Measurements from ENCODE around the gene MESD. TPM values are rescaled to one million over a fixed set of nuclear protein-coding genes. Genes with fewer than 3 reads are reported as not detected.

Gene MESD
- polyA plus RNA-seq, 4 donors = 39.7 to 44.3 (median 42.3) TPM

DNA sequence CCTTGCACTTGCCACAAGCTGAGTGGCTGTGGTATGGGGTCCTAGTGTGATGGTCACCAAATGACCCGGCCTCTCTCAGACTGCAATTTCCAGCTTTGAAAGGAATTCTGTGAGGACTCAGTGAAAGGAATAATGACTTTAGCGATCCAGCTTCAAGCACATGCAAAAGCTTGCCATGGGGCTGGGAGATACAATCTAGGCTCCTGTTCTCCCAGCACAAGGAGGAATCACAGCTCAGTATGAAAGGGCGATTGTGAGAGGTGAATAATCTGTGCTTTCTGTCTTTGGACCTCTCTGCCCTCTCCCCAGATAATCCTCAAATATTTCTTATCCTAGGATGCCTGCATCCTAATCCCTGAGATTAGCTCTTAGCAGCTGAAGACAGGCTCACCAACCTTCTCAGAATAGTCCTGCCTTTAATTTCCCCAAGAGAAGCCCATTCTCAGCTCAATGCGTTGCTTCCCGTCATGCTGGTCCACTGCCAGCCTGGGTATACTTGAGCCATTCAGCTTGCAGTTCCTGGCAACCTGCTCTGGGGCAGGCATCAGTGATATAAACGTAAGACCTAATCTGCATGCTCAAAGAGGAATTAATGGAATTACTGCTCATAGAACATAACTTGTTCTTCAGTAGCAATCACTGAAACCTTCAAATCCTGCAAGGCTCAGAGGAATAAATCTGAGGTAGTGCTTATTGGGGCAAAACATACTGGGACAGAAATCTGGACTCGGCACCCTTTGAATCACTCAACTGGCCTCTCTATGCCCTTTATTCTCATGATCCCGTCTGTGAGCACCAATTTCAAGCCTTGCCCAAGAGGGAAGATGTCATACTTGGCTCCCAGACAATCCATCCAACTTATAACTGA is 26.2 kb upstream of the MESD start:
- DNase-seq (ENCODE audit: low read depth in 4 of 4, low spot score in 2 of 4) = no peak

DNA sequence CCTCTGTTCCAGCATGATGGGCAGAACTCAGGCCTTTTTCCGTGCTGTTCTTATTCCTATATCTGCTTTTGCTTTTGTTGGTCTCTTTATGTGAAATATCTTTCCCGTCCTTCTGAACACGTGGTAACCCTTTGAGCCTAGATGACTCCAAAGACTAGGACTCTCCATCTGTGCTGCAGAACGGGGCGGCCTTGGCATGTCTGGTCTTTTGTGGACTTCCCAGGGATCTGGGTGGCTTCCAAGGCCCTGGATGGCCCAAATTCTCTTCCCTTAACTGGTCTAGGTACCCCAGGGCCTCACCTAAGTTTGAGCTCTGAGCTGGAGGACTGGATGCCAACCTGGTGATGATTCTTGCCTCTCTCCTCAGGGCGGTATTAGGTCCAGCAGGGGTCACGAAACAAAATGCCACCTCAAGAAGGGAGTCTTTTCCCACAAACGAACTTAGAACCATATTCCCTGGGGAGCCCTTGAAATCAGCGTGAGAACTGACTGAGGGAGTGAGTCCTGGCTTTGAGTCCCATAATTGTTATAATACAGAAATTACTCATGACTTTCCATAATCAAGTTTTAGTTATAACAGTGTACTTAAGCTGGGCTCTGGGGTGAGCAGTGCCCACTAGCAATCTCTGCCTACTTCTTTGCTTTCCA is 25.0 kb upstream of the MESD start:
- no peak for DNase-seq (ENCODE audit: low read depth in 4 of 4, low spot score in 2 of 4)

DNA sequence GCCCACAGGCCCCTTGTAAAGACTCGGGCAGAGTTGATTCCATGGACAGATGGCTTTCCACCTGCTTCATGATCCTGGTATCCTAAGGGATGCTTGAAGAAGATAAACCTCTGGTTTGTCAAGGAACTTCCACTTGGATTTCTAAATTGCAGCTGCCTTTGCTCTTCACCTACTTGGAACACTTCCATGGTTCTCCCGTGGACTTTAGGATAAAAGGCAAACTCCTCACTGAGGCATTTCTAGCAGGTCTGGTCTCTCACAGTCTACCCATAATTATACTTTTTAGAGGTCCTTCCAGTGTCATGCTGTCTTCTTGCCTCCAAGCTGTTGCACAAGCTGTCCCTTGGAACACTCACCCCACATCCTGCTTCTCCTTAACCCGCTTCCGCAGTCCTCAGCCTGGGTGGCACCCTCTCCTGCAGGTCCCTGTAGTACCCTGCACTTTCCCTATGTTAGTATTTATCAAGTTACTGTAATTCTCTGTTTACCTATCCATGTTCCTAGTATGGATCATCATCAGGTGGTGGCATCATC is 23.8 kb upstream of the MESD start:
- DNase-seq (ENCODE audit: low read depth in 4 of 4, low spot score in 2 of 4) = no peak

DNA sequence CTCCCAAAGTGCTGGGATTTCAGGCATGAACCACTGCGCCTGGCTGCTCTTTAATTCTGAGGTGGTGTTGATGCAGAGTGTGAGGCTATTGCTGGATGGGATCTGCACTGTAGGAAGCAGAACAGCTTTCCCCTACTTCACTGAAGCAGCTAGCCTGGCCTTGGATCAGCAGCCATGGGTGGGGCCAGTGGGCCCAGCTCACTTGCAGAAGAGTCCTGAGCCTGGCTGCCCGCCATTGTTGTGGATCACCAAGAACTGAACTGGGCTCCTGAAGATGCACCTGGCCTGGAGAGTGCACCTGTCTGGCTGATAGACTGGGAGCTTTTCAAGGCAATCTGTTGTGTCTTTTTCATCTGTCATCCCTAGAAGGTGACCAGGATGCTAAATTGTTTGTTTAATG is 23.0 kb upstream of the MESD start:
- no peak for DNase-seq (ENCODE audit: low read depth in 4 of 4, low spot score in 2 of 4)

DNA sequence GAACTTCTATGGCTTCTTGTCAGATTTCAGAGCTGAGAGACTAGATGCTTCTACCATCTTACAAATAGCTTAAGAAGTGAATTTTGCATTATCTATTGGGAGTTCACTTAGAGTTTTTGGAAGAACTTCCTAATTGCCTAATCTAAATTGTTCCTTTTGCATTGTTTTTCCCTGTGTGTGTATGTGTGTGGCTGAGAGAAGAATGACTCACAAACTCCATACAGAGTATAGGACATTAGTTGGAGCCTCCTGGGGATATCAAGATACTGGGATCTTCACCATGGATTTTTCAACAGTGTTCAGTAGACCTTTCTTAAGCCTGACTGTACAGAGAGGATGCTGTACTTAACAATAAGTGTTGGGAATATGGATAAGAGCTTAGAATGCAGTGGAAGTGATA is 22.0 kb upstream of the MESD start:
- DNase-seq (ENCODE audit: low read depth in 4 of 4, low spot score in 2 of 4) = no peak

DNA sequence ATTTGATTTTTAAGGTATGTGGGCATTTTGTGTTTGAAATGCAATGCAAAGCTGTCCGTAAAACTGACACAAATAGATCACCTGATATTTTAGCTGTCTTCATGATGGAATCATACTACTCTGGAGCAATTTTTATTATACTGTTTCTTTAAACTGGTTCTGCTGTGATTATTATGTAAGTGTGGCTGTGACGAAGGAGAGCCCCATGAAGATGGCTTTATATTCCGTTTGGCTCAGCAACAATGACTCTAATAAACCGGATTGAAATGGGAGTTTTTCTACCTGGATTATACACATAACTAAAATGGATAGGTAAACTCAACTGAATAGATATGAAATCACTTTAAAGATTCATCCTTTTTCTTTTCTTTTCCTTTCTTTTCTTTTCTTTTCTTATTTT is 20.5 kb upstream of the MESD start:
- no peak for DNase-seq (ENCODE audit: low read depth in 4 of 4, low spot score in 2 of 4)

DNA sequence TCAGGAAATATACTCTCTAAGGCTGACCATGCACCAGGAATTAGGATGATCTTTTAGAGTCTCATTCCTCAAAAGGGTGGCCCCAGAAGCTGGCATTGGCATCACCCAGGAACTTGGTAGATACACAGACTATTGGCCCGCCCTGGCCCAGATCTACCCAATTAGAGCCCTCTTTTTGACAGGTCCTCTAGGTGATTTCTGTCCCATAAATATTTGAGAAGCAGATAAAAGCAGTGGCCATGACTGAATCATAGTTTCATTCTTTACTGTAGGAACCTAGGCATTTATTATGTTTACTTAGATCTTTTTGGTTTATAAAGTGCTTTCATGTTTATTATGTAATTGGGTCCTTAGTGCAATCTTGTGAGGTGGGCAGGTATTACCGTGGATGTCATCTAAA is 18.7 kb upstream of the MESD start:
- no peak for DNase-seq (ENCODE audit: low read depth in 4 of 4, low spot score in 2 of 4)

DNA sequence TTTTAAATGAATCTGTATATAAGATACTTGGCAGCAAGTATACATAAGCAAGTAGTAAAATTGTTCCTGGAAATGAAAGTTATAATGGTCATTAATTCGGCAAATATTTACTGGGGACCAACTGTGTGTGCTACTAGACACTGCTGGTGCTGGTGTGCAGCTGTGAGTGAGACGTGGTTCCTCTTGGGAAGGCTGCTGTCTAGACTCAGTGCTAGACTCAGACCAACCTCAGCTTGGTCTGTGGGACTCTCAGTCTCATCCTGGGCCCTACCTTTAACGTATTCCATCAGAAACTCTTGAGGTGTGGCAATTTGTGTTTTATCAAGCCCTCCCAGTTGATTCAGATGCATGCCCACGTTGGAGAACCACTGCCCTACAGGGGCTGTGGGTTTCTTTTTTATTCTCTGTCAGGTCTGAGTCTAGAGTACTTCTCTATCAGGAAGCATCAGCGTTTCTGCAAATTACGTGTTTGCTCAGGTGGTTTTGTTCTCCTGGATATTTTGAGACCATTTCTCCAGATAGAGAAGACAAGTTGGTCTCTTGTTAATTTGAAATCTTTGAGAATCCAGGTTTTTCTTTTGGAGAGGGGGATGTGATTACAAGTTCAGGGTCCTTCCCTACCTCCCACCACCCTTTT is 17.9 kb upstream of the MESD start:
- no peak for DNase-seq (ENCODE audit: low read depth in 4 of 4, low spot score in 2 of 4)

DNA sequence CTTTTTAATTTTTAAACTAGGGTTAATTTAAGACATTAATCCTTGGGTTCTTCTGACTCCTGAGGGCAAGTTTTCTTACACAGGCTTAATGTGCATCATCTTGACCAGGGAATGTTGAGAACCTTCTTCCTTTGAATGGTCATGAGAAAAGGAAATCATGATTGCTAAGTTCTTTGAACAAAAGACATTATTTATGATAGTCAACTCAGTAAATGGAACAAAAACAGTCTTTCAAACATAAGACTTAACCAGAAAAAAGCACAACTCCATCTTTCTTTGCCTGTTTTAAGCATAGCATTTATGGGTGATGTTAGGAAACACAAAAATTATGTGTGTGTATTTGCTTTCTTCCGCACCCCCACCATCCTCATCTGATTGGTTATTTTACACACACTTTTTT is 16.5 kb upstream of the MESD start:
- DNase-seq (ENCODE audit: low read depth in 4 of 4, low spot score in 2 of 4) = no peak

DNA sequence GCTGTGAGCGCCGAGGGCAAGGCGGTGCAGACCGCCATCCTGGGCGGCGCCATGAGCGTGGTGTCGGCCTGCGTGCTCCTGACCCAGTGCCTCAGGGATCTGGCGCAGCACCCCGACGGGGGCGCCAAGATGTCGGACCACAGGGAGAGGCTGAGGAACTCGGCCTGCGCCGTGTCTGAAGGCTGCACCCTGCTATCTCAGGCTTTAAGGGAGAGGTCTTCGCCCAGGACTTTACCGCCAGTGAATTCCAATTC is 13.4 kb upstream of the MESD start:
- DNase-seq (ENCODE audit: low read depth in 4 of 4, low spot score in 2 of 4) = no peak

DNA sequence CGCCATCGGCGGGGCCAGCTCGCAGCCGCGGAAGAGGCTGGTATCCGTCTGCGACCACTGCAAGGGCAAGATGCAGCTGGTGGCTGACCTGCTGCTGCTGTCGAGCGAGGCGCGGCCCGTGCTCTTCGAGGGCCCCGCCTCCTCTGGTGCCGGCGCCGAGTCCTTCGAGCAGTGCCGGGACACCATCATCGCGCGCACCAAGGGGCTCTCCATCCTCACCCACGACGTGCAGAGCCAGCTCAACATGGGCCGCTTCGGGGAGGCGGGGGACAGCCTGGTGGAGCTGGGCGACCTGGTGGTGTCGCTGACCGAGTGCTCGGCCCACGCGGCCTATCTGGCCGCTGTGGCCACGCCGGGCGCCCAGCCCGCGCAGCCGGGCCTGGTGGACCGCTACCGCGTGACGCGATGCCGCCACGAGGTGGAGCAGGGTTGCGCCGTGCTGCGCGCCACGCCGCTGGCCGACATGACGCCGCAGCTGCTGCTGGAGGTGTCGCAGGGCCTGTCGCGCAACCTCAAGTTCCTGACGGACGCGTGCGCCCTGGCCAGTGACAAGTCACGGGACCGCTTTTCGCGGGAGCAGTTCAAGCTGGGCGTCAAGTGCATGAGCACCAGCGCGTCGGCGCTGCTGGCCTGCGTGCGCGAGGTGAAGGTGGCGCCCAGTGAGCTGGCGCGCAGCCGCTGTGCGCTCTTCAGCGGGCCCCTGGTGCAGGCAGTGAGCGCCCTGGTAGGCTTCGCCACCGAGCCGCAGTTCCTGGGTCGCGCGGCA is 12.9 kb upstream of the MESD start:
- DNase-seq (ENCODE audit: low read depth in 4 of 4, low spot score in 2 of 4) = no peak

DNA sequence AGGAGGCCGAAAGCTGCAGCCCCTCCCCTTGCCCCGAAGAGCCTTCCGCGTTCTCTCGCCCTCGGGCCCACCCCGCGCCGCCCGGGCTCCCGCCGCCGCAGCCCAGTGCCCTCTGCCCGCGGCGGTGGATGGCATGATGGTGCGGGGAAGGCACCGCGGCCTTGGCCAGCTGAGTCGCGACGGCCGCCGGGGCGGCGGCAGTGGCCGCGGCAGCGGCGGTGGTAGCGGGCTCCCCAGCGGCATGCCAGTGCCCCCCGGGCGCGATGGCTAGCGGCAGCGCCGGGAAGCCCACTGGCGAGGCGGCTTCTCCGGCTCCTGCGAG is 12.4 kb upstream of the MESD start:
- no peak for DNase-seq (ENCODE audit: low read depth in 4 of 4, low spot score in 2 of 4)

DNA sequence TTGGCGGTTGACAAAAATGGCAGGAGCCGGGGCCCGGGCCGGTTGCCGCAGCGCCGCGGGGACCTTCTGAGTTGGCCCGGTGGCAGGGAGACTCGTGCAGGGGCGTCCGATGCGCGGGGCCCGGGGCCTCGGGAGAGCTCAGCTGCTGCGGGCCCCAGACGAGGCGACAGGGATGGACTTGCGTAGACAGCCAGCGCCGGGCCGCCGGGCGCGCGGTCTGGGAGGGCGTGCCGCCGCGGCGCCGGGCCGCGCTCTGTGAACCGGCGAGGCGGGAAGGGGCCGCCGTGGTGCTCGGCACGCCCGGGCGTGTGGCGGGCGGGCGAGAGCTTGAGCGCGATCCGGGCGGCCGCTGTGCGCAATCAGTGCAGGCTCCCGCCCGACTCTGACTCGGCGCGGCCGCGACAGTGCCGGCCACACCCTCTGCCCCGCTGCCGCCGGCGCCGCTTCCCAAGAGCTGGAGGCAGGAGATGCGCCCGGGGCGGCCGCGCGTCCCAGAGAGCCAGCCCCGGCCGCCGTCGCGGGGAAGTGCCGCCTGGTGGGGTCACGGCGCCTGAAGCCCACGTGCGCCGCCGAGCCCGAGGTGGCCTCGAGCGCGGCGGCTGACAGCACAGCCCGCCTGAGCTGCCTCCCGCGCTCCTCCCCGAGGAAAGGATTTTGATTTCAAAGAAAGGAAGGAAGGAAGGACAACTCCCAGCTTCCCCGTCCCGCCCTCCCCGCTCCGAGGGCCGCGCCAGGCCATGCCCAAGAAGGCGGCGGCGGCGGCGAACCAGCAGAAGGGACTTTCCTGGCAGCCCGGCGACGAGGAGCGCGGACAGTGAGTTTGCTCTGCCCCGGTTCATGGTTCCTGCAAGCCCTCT is 11.8 kb upstream of the MESD start:
- peak in 1 of 4 donors; percentile 28 for DNase-seq (ENCODE audit: low read depth in 4 of 4, low spot score in 2 of 4)

DNA sequence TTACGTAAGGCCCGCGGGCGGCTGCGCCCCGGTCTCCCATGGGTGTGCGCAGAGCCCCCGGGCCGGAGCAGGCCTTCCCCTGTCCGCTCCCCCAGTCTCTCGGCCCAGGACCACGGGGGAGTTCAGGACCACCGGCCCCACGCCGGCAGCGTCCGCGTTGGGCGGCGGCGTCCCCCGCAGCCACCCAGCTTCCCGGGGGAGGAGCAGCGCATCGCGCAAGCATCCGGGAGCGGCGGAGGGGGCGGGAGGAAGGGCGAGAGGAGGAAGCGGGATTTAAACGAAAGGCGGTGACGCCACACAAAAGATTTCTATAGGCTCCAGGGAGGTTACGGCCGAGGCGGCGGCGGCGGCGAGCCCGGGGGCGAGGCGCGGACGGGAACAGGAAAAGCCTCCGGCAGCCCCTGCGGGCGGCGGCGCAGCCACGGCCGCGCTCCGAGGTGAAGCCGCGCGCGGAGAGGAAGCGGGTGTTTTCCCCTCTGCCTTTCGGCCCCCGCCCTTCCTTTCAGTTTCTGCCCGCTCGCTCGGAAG is 11.1 kb upstream of the MESD start, which contains the start of gene TLNRD1:
TSS of gene TLNRD1 (plus strand) at position 300 of the 528 bp plus-strand sequence. CDS start 1,349 bp downstream, outside the sequence.
- DNase-seq (ENCODE audit: low read depth in 4 of 4, low spot score in 2 of 4) = peak in 3 of 4 donors; percentile 74 to 81 (median 80)

DNA sequence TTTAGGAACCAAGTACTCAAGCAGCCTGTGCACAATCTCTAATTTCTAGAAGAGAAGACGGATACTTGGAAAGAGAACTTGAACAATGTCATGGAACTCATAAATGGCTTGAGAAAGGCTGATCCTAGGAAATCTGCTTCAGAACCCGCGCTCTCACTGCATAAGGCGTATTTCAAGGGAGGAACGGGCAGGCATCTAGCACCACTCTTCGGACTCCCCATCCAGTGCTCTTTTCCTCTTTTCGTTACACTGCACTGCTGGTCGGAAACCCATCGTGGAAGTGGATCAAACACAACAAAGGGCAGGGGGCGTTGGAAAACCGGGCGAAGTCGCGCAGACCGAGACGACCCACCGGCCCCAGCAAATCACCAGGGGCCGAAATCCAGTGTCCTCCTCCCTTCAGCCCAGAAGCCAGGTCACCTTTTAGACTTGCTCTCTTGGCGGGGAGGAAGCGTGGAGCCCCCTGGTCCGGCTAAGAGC is 10.6 kb upstream of the MESD start:
- DNase-seq (ENCODE audit: low read depth in 4 of 4, low spot score in 2 of 4) = no peak

DNA sequence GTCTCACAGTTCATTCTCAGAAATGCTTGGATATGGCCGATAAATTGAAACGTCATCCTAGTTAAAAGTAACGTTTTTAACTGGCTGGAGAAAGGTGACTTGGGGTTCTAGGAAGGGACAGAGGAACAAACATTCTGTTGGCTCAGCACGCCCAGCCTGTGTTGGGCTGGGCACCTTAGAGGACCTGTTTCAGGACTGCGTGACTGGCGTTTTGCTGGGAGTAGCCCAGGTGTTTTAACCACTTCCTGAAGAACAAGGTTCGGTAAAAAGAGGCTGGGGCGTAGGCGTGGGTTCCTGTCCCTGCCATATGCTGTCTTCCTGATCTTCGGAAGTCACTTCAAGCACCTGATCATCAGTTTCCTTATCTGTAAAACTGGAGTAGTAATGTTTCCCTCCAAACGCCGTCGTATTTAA is 10.0 kb upstream of the MESD start:
- no peak for DNase-seq (ENCODE audit: low read depth in 4 of 4, low spot score in 2 of 4)

DNA sequence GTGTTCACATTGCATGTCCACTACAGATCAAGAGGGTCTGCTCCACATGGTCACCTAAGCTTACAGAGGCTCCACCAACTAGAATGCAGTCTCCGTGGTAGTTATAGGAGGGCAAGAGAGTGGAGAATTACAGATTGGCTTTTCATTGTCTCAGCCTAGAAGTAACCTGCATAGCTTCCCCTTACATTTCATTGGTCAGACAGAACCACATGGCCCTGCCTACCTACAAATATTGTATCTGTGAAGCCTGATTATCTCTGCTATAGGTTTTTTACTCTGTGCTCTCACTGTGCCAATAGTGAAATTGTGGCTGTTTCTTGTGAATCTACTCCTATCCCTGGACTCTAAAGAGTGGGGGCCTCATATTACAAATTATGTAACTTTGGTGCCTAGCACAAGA is 8.6 kb upstream of the MESD start:
- no peak for DNase-seq (ENCODE audit: low read depth in 4 of 4, low spot score in 2 of 4)

DNA sequence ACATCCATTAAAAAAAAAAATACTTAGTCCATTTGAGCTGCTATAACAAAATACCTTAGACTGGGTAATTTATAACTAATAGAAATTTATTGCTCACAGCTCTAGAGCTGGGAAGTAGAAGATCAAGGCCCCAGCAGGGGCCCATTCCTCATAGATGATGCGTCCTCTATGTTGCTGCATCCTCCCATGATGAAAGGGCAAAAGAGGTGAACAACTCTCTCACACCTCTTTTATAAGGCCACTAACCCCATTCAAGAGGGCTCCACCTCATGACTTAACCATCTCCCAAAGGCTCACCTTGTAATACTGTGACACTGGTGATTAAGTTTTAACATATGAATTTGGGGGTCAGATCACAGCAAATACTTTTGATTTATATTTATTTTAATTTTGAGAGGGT is 8.1 kb upstream of the MESD start:
- DNase-seq (ENCODE audit: low read depth in 4 of 4, low spot score in 2 of 4) = no peak

DNA sequence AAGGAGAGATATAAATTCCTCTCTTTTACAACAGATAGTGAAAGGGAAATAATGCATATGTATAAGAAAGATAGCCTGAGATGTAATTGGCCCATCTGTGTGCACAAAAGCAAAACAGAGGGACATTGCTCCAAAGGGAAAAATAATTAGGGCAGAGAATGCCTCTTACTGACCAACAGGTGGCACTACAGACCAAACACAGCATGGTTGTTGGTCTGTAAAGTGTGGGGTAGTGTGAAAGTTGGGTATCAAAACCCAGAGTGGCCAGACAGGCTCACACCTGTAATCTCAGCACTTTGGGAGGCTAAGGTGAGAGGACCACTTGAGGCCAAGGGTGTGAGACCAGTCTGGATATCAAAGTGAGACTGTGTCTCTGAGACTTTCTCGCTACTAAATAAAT is 6.6 kb upstream of the MESD start:
- DNase-seq (ENCODE audit: low read depth in 4 of 4, low spot score in 2 of 4) = no peak

DNA sequence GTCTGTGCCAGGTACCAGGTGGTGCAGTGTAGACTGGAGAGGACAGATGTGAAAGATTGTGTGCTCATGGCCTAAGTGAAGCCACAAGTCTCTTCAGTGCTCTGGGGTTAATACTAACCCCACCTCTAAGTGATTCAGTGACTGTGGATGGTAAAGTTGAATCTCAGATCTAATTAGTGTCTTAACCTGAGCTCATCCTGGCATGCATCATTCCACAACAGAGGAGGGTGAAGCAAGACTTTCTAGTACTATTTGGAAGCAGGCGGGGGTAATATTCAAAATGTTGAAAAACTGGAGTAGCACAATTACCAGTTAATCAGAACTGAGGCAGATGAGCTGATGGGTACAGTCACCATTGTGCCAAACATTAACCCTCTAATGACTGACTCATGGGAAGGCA is 2.8 kb upstream of the MESD start:
- DNase-seq (ENCODE audit: low read depth in 4 of 4, low spot score in 2 of 4) = no peak

Data from left renal cortex interstitium (tissue), 4 donors.